ENCODE results near the gene TENT4A.

- TF ChIP-seq CTCF (conservative IDR thresholded peaks at IDR 0.05; ENCODE audit: low read length), result no peak
- no peak for TF ChIP-seq EZH2phosphoT487 (IDR thresholded peaks at IDR 0.05; ENCODE audit: borderline replicate concordance, low read depth, low read length)
Observed at GRCh38 chr5:6757414-6757969, 44.3 kb downstream of the TENT4A start.
